HG02938 (cell line): ENCODE results near the gene RASA3.
"Not testable (repeated sequence)": the region's sequence is repeated elsewhere in the genome, so short reads cannot be mapped to it uniquely, and the experiment has no call there.

Experiments
- ATAC-seq: cut with Tn5 transposase; IDR thresholded peaks from one replicate; pipeline ENCODE4 v1.9.1; 2021; ENCODE audit warnings: mild to moderate bottlenecking, moderate library complexity; ENCODE audit not compliant: unreplicated experiment

The RASA3 gene

GRCh38 chr13:113996081-113996911 lies 136.1 kb downstream of the RASA3 start:
- ATAC-seq: no peak

GRCh38 chr13:113995051-113995601 lies 137.3 kb downstream of the RASA3 start:
- no peak for ATAC-seq

- ATAC-seq: no peak
Measured at GRCh38 chr13:113992276-113993005, 140.0 kb downstream of the RASA3 start.

- no peak for ATAC-seq
Measured at GRCh38 chr13:113991676-113992179, 140.7 kb downstream of the RASA3 start.

GRCh38 chr13:113991191-113991669 lies 141.2 kb downstream of the RASA3 start:
- no peak for ATAC-seq

GRCh38 chr13:113990321-113990837 lies 142.0 kb downstream of the RASA3 start:
- no peak for ATAC-seq

DNA sequence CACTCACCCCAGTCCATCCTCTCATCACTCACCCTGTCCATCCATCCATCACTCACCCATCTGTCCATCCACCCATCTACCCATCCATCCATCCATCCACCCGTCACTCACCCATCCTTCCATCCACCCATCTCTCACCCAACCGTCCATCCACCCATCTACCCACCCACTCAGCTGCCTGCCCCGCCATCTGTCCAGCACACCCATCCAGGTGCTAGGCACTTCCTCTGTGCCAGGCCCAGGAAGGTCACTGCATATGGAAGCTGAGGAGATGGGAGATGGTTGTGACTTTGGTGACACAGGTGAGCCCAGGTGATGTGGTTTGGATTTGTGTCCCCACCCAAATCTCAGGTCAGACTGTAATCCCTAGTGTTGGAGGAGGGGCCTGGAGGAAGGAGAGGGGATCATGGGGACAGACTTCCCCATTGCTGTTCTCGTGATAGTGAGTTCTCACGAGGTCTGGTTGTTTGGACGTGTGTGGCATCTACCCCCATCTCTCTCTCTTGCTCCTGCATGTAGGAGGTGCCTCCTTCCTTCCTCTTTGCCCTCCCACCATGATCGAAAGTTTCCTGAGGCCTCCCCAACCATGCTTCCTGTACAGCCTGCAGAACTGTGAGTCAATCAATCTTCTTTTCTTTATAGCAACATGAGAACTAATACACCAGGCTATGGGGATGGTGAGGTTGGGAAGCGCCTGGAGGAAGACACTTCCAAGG lies 142.7 kb downstream of the RASA3 start:
- ATAC-seq: no peak

- not testable (repeated sequence) for ATAC-seq
Measured at GRCh38 chr13:113988859-113989258, 143.6 kb downstream of the RASA3 start.

GRCh38 chr13:113982296-113982661 lies 150.1 kb downstream of the RASA3 start:
- ATAC-seq: no peak

GRCh38 chr13:113981611-113982295 lies 150.7 kb downstream of the RASA3 start:
- no peak for ATAC-seq

GRCh38 chr13:113981194-113981605 lies 151.2 kb downstream of the RASA3 start:
- ATAC-seq: no peak

DNA sequence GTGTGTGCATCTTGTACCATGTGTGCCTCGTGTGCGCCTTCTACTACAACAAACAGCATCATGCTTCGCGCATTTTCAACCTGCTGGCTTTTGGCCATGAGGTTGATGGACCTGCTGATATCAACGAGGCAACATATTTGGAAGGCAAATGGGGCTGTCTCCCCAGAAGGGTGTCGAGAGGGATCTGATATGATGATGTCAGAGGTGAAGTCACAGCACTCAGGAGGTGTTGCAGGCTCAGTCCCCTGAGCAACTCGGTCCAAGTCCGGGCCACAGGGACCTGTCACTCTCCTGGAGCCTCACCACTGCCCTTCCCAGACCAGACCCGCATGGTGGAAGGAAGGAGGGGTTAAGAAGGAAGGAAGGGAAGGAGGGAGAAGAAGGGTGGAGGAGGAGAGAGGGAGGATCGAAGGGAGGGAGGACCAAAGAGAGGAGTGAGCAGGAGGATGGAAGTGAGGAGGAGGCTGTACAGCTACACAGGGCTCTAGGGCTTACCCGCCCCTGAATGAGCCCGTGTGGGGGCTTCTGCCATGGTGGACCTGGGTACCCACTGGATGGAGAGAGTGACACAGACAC lies 151.8 kb downstream of the RASA3 start:
- no peak for ATAC-seq

GRCh38 chr13:113979791-113980471 lies 152.5 kb downstream of the RASA3 start:
- ATAC-seq: no peak

DNA sequence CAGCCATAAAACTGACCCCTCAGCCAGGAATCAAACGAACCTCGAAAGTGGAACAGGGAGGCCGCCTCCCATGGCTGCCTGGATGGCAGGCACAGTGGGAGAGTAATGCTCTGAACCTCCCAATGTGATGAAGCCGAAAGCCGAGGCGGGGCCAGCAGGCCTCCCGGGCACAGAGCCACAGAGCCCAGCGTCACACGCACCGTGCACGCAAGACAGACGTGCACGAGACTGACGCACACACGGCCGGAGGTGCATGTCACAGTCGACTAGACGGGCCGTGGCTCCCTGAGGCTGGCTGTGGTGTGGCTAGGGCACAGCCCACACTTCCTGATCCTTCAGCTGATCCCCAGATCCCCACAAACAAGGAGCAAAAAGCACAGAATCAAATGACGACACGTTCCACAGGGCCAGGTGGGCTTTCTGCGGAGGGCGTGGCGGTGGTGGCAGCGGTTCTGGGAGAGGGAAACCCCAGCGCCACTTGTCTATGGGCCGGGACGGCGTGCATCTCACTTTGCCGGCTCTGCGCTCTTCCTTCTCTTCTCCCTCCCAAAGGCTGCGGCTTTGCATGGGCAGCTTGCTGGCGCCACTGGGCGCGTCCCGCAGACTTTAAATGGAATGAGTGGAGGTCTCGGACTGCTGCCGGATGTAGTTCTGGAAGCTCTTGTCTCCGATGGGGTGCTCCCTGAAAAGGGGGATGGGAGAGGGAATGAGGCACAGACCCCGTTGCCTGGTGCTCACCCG lies 153.5 kb downstream of the RASA3 start:
- ATAC-seq: no peak

GRCh38 chr13:113977976-113978375 lies 154.4 kb downstream of the RASA3 start:
- ATAC-seq: no peak

DNA sequence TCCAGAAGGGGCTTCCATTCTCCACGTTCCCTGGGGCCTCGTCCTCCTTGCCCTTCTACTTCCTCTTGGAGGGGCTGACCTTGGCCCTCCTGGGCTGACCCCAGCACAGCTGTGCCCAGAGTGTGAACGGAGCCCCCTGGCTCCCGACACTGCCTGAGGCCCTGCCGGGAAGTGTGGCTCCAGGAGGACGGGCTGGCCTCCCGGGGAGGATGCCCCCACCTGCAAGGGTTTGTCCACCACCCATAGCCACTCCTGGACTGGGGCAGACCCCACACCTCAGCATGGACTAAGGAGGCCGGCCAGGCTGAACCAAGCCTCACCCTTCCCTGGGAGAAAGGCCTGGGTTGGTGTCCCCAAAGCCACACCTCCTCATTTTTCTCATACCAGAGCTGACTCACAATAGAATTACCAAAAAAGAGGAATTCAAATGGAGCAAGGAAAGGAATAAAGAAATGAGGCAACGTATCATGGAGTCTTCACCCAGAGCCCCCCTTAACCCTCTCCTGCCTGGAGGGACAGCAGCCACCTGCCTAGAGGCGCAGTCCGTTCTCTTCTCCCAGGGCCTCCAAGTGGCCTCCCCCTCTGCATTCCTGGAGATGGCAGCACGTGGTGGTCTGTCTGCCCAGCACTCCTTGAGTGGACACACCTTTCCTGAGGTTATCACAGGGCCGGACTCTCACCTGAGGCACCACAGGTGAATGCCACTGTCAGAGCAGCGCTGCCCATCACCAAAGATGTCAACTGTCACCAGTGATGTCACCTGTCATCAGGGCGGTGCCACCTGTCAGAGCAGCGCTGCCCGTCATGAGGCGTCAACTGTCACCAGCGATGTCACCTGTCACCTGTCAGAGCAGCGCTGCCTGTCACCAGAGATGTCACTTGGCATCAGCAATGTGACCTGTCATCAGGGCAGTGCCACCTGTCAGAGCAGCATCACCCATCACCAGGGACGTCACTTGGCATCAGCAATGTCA lies 155.4 kb downstream of the RASA3 start:
- ATAC-seq: no peak

- no peak for ATAC-seq
Measured at GRCh38 chr13:113975416-113975815, 157.0 kb downstream of the RASA3 start.
